Activated naive CD4-positive, alpha-beta T cell treated with anti-CD3 and anti-CD28 coated beads, Interleukin-2, amount 50 U/mL, for 16 hours (primary cell): ENCODE data around the gene VPREB3.
"Not testable (repeated sequence)": the region's sequence is repeated elsewhere in the genome, so short reads cannot be mapped to it uniquely, and the experiment has no call there.

Source experiments
- DNase-seq: peaks from one replicate; pipeline ENCODE4 v3.0.0-alpha.2; 2020

Gene VPREB3

DNA sequence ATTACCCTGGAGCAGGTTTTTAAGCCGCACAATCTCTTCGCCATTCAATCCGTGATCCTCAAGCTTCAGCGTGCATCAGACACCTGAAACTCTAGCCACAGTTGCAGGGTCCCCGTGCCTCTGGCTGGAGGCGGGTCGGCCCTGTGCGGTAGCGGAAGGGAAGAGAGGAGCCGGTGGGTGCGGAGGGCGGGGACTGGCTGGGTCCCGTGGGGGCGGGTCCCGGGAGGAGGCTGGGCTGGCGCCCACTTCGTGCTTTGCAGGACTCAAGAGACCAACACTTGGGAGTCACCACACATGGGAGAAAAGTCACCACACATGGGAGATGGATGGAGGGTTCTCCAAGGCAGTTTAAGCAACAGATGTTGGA, 9.3 kb upstream of the VPREB3 start:
- peak; percentile 67 for DNase-seq

DNA sequence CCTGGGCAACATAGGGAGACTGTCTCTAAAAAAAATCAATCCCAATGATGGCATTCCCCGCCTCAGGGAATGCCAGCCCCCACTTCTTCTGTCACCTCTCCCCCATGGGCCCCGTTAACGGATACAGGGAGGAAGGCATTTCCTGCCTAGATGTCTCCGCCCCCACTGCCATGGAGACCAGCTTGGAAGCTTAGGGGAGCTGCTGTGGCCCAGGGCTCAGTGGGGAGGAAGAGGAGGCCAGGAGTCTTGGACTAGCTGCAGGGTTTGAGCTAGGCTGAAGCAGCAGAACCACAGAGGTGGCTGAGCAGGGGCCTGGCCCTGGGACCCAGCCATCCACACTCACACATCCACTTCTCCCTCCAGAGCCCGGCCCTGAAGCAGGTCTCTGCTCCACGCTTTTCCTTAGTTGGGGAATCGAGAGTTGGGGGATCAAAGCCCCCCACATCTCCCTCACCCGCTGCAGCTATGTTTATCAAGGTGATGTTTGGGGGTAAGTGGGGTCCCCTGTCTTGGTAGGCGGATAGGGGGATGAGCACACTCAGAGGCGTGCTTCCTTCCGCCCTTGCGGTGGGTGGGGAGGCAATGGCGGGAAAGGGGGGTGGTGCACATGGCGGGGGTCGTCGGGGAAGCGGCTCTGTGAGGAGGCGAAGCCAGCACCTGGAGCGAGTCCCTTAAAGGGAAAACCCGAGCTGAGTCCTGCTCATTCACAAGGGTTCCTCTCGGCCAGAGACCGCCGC, 8.8 kb upstream of the VPREB3 start, which contains the start of gene C22orf15:
C22orf15 (plus strand) TSS at position 149 of the 737 bp plus-strand sequence; CDS start at position 466, 317 bp downstream.
- peak; percentile 29 for DNase-seq

DNA sequence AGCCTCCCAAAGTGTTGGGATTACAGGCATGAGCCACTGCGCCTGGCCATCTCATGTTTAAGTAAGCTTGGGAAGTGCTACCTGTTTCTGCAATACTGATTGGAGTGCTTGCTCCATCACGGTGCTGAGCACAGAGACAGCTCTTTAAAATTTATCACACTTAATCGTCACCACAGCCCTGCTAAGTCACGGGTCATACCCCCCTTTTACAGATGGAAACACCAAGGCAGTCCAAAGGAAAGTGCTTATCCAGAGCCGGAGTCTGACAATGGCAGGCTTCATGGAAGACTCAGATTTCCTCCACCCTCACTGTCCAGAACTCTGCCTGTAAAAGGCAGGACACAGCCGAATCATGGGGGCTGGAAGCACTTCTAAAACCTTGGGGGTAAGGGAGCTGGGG, 5.8 kb upstream of the VPREB3 start:
- DNase-seq: no peak

DNA sequence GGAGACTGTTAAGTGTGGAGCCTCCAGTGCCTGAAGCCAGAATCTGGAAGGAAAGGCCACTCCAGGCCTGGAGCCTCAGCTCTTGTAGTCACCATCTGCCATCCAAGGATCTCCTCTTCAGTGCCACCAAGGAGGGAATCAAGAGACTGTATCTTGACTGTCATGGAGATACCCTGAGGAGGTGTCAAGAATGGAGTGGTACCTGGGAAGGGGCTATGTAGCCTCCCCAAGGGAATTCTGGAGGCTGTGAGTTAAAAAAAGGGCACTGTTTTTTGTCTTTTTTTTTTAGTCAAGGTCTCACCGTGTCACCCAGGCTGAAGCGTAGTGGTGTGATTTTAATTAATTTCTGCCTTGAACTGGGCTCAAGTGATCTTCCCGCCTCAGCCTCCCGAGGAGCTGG, 5.3 kb upstream of the VPREB3 start:
- DNase-seq: no peak

DNA sequence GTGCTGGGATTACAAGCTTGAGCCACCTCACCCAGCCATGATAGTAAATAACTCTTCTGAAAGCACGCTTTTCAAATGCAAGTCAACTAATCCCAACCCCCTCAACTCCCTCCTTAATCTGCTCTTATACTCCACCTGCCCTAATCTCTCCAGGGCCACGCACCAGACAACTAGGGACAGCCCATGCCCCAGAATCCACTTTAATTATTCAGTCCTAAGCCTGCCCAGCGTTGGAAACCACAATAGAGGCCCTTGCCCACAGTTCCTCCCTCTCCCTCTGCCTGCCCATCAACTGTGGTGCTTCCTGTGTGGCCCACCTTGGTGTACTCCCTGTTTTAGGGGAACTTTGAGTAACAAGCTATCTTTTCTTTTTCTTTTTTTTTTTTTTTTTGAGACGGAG, 2.7 kb upstream of the VPREB3 start:
- DNase-seq: no peak

DNA sequence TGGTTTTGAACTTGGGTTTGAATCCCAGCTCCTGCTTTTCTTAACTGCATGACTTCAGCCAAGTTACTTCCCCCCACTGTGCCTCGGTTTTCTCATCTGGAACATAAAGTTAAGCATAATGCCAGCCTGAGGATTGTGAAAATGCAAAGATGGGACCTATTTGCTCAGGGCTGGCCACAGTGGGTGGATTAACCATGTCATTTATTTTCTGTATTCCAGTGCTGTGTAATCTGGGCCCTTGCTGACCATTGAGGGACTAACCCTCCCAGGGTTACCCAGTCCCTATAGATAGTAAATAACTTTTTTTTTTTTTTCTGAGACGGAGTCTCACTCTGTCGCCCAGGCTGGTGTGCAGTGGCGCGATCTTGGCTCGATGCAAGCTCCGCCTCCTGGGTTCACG, 1.5 kb upstream of the VPREB3 start:
- DNase-seq: no peak

DNA sequence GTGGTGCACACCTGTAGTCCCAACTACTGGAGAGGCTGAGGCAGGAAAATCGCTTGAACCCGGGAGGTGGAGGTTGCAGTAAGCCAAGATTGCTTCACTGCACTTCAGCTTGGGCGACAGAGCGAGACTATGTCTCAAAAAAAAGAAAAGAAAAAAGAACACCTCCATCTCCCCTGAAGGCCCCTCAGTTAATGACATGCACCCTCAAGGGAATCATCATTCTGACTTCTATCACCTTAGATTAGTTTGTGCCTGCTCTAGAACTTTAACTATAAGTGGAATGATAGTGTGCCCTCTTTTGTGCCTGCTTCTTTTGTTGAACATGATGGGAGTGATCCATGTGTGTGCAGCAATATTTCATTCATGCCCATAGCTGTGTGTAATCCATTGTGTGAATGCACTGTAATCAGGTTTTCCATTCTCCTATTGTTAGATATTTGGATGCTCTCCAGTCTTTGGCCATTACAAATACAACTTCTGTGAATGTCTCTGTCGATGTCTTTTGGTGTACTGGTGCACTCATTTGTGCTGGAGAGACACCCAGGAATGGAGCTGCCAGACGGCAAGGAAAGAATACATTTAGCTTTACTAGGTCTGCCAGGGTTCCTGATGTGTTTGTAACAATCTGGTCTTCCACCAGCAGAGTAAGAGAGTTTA, 883 bp upstream of the VPREB3 start:
- DNase-seq: no peak

DNA sequence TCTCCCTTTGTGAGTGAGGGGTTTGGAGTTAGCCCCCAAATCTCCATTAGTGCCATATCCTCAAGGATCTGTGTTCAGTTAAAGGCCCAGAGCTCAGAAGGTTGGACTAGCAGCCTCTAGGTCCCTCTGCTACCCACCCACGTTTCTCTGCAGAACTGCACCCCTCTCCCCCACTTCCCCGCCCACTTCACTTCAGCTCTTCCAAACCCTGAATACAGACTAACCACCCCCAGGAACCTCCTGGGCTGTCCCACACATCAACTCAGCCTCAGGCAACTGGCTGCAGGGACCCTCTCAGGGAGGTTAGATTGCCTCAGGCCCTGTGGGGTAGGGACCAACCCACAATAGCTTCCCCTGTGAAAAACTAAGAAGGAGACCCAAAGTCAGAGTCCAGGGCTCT, 840 bp downstream of the VPREB3 start:
- DNase-seq: no peak

DNA sequence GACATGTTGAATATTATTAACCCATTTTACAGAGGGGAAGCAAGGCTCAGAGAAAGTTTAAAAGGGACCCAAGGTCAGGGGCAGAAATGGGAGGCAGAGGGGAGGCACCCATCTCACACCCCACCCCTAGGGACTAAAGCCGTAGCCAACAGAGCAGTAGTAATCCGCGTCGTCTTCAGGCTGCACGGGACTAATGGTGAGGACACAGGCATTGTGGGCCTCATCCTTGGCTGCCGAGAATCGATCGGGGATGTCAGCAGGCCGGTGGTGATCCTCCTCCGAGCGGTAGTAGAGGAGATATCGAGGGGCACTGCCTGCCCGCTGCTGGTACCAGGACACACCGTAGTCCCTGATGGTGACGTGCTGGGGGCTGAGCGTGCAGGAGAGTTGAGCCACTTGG, 1.5 kb downstream of the VPREB3 start:
- no peak for DNase-seq

DNA sequence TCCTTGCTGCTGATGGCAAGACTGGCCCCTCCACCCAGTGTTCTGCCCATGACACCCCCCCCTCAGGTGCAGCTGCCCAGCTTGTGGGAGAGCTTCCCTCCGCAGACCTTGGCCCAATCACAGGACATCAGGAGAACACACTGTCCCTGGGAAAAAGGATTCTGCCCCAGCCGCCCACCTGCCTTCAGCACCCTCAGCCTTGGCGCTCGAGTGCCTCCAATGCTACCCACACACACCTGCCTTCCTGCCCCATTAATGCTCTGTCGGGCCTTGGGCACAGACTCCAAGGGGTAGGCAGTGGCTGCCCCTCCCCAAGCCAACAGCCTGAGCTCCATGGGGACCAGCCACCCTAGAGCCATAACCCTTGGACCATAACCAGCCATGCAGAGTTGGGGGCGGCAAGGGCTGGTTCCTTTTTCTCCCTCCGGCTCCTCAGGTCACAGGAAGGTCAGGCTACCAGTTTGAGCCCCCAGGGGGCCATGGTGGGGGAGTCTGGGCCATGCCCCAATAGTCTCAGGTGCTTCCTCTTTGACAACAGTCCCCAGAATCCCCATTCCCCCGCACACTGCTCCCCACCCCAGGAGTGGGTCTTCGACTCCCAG, 2.0 kb downstream of the VPREB3 start:
- no peak for DNase-seq

DNA sequence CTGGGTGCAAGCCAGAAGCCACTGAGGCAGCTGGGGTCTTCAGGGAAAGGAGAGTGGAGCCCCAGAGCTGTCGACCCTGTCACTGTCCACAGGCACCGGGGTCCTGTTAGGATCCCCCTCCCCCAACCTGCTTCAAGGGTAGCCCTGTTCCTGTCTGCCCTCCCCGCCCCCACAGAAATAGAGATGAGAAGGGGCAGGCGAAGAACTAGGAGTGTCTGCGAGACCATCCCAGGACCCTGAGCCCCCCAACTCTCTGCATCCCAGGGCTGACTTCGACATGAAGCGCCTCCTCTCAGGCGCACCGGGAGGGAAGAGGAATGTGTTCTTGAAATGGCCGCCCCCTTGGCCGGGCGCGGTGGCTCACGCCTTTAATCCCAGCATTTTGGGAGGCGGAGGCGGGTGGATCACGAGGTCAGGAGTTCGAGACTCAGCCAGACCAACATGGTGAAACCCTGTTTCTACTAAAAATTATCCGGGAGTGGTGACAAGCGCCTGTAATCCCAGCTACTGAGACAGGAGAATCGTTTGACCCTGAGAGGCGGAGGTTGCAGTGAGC, 2.7 kb downstream of the VPREB3 start:
- DNase-seq: no peak

DNA sequence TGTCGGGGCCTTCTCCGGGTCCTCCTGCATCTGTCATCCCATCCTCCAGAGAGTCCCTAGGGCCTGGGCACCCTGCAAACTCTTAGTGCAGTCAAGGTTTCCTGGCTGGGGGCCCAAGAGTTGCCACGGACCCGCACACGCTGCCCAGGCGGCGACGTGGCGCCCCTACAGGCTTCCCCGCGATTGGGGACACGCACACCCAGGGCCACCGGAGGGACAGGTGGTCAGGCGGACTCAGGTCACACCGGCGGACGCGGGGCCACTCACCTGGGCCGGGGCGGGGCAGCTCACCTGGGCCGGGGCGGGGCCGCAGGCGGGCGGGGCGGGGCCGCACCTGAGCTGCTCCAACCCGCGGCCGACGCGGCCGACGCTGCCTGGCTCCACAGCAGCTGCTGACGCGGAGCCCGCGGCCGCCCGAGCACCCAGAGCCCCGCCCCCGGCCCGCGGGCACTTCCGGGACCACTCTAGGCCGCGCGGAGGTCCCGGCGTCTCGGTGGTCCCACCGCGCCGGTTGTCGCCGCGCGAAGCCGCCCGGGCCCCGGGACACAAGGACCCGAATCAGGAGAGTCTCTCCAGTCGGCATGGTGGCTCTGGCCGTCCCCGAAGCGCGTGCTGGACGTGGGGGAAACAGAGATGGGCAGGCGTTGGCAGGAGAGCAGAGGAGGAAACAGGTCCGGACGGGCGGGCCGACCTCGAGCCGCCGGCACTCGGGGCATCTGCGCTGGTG, 3.3 kb downstream of the VPREB3 start, which contains the start of gene ZNF70:
ZNF70 (minus strand) TSS at position 399 of the 727 bp plus-strand sequence. CDS start 5,972 bp downstream, outside the sequence.
- peak; percentile 86 for DNase-seq

DNA sequence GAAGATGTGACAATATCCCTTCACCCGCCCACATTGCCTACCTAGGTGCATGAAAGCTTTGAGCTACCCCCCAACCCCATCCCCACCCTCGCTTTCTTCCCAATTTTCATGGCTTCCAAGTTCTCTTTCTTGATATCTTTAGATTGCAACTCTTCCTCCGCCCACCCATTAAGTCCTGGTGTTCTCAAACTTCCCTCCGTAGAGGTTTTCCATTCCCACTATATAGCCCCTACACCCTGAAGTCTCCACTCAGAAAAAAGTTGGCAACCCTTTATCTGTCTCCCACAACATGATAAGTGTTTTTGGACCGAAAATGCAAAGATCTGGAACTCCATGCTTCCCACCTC, 3.9 kb downstream of the VPREB3 start:
- DNase-seq: no peak

DNA sequence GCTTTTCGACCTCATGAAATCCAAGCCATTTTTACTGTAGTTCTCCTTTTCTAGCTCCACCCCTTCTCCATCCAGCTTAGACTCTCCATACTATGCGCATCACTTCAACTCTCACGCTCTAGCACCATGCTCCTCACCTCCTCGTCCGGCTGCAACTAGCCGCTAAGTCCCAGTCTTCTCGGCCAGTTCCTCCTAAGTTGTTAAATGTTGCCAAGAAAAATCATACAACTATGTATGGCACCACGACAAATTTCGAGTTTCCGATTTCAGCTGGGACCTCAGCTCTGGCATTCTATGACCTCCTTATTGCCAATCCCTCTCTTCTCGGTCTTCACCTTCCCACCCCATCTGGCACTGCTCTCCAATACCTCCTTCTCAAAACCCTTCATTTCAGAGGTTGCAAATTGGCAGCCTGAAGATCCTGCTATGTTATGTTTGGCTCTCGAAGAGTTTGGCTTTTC, 4.4 kb downstream of the VPREB3 start:
- DNase-seq: no peak

DNA sequence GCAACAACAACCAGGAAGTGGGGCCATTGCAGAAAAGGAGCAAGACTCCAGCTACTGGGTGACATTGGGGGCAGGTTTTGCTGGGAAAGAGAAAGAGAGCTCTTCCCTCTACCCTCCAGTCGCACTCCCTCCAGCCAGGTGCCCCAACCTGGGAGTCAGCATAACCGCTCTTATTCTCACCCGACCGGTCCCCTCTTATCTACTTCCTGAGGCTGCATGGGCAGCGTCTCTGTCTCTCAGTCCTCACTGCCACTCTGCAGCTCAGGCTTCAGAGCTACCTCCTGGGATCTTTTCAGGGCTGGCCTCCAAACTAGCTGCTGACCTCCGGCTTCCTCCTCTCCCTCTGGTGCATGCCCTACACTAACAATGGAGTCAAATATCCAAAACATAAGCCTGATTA, 8.4 kb downstream of the VPREB3 start:
- no peak for DNase-seq

DNA sequence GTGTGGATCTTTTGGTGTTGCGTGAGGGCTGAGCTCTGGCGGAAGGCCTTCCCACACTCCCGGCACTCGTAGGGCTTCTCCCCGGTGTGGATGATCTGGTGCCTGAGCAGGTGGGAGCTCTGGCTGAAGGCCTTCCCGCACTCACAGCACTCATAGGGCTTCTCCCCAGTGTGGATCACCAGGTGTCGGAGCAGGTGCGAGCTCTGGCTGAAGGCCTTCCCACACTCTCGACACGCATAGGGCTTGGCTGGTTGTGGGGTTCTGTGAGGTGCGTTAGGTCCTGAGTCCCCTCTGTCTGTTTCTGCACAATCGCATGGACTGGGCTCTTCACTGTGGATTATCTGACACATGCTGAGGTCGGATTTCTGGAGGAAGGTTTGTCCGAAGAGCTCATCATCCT, 9.7 kb downstream of the VPREB3 start:
- DNase-seq: no peak

DNA sequence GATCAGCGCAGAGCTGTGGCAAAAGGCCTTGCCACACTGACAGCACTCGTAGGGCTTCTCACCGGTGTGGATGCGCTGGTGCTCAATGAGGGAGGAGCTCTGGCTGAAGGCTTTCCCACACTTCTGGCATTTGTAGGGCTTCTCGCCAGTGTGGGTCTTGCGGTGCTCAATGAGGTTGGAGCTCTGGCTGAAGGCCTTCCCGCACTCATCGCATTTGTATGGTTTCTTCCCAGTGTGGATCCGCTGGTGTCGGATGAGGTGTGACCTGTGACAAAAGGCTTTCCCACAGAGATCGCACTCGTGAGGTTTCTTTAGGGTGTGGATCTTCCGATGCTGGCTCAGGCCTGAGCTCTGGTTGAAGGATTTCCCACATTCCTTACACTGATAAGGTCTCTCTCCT, 10.2 kb downstream of the VPREB3 start:
- DNase-seq: no peak

DNA sequence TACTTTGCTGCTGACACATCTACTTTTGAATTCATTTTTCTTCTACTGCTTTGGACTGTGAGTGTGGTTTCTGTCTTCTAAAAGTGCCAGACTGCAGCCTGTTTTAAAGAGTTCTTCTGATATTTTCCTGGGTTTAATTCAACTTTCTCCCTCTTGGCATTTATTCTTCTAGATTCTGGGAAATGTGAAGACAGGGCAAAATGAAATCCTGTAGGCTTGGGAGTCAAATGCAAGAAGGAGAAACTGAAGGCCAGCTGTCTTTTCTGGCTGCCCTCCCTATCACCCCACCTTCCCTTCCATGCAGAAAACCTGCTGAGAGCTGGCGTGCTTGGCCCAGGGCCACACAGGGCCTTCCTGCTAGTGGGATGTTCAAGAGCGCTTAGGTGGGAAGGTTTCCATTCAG, 10.9 kb downstream of the VPREB3 start:
- no peak for DNase-seq

DNA sequence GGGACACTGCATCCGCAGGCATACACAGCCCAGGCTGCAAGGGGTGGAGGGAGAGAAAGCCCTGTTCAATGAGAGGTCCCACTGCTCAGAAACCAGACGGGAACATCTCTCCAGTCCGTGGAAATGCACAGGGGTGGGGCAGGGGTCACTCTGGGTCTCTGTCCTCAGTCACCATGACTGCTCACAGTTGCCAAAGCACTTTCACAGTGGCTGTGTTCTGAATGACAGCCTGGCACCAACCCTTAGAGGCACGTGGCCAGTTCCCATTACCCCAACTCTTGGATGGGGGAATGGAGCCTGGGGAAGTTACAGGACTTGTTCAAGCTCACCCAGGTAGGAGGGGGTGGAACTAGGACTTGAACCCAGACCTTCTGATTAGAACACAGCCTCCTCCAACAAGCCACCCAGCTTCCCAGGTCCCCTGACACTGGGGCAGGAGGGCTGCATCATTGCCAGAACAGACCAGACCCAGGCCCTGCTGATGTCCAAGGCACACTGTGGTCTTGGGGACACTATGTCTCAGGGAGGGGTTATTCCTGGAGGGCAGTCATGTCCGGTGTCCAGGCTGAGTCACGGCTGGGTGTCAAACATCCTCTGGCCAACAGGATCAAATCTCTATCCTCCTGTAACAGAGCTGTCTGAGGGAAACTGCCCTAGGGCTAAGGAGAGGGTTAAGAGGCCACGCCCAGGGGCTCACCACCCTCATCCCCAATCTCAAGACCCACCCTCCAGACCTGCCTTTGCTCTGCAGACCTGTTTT, 11.5 kb downstream of the VPREB3 start:
- DNase-seq: no peak

DNA sequence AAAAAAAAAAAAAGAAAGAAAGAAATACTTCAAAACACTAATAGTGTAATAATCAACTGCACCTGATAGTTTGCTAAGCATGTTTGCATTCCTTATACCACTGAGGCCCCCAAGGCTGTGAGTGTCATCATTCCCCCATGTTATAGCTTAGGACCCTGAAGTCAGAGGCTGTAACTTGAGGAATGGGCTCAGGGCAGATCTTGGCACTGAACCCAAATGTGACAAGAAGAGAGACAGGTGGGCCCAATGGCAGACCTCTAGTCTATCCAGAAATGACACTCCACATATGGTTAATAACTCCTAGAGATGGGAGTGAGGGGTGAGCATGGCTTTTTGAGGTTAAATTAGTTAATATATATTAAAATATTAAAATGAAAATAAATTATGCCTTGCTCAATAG, 16.5 kb downstream of the VPREB3 start:
- no peak for DNase-seq

DNA sequence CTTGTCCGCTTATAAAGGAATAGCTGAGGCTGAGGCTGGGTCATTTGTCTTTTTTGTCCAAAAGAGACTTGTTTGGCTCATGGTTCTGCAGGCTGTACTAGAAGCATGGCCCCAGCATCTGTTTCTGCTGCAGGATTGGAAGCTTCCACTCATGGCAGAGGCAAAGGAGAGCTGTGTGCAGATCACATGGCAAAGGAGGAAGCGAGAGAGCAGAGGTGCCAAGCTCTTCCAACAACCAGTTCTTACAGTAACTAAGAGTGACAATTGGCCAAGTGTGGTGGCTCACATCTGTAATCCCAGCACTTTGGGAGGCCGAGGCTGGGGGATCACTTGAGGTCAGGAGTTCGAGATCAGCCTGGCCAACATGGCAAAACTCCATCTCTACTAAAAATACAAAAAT, 26.1 kb downstream of the VPREB3 start:
- not testable (repeated sequence) for DNase-seq

DNA sequence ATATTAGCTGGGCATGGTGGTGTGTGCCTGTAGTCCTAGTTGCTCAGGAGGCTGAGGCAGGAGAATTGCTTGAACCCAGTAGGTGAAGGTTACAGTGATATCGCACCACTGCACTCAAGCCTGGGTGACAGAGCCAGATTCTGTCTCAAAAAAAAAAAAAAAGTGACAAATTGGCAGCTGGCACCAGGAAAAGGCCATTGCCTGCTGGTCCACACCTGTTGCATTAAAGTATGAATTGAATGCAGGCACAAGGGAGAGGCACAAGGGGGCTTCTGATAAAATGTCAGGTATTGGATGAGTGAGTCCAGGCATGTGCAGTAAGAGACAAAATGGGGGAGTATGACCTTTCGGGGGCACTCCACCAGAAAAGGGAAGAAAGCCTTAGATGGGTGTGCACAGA, 31.5 kb downstream of the VPREB3 start:
- no peak for DNase-seq
